AG04449 (cell line): Measurements from ENCODE around the gene NSFL1C.

Experiments used
- CTCF ChIA-PET: fragments of 350-600 bp; formaldehyde crosslinking; extraction: SDS; loops from one replicate; lab custom pipeline; 2021; ENCODE audit warnings: antibody characterized with exemption; lab: Yijun Ruan, JAX
- POLR2A ChIA-PET: fragments of 400-600, 350-600 bp; formaldehyde crosslinking; extraction: SDS; loops from one replicate; lab custom pipeline; 2020; ENCODE audit warnings: antibody characterized with exemption, inconsistent platforms; lab: Yijun Ruan, JAX
- DNase-seq: peaks from one replicate; pipeline ENCODE4 v3.0.0-alpha.2; 2010; ENCODE audit warnings: low read depth, low spot score
- H3K4me3 ChIP-seq: 2 replicates; pipeline ENCODE4 v1.5.1; 2011; ENCODE audit warnings: low read depth, mild to moderate bottlenecking, control low read depth, low read length
- TF ChIP-seq, protein P1 (sequence below): IDR thresholded peaks from one replicate; pipeline ENCODE4 v1.5.1; 2011; ENCODE audit warnings: mild to moderate bottlenecking, moderate library complexity, low read length, control low read depth, inconsistent platforms; ENCODE audit not compliant: insufficient read depth; ENCODE audit errors: missing control alignments

Gene NSFL1C

GRCh38 chr20:1446536-1446935 lies 20.1 kb downstream of the NSFL1C start:
- CTCF ChIA-PET: interaction anchor here (2.1 to 12.2 kb wide), 4 partner anchors 9 to 57 kb away, joined by 8 to 178 read pairs (median 18); partner anchors contain the start of gene NSFL1C

GRCh38 chr20:1443085-1443484 lies 23.6 kb downstream of the NSFL1C start:
- TF ChIP-seq, protein P1, sequence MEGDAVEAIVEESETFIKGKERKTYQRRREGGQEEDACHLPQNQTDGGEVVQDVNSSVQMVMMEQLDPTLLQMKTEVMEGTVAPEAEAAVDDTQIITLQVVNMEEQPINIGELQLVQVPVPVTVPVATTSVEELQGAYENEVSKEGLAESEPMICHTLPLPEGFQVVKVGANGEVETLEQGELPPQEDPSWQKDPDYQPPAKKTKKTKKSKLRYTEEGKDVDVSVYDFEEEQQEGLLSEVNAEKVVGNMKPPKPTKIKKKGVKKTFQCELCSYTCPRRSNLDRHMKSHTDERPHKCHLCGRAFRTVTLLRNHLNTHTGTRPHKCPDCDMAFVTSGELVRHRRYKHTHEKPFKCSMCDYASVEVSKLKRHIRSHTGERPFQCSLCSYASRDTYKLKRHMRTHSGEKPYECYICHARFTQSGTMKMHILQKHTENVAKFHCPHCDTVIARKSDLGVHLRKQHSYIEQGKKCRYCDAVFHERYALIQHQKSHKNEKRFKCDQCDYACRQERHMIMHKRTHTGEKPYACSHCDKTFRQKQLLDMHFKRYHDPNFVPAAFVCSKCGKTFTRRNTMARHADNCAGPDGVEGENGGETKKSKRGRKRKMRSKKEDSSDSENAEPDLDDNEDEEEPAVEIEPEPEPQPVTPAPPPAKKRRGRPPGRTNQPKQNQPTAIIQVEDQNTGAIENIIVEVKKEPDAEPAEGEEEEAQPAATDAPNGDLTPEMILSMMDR: no peak
- no peak for DNase-seq
- ChIA-PET POLR2A (no interaction called here), CTCF (interaction anchor here (0.6 to 1.7 kb wide), 4 partner anchors 12 to 139 kb away, joined by 3 to 6 read pairs (median 4); no protein-coding TSS in a partner anchor)
- no peak overlapping the region for H3K4me3 ChIP-seq

More at GRCh38 chr20:1446536-1446935, 20.1 kb downstream of the NSFL1C start:
- no peak for DNase-seq
- TF ChIP-seq, protein P1: no peak
- POLR2A ChIA-PET: no interaction called here
- H3K4me3 ChIP-seq: no peak overlapping the region

DNA sequence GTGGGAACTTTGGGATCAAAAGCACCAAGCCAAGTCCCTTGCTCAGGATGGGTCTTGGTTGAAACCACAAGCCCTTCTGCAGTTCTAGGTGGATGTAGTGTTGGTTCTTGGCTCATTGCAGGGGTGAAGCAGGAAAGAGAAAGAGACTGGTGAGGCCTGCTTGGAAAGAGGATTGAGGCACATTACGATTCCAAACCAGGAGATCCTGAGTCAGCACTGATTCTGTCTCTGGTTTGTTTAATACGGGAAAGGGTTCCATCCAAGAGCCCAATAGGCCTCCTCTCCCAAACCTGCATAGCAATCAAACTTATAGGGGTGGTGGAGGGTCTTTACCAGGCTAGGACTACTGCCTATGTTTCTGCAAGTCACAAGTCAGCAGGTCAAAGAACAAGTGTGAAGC lies 24.3 kb downstream of the NSFL1C start:
- TF ChIP-seq, protein P1: no peak
- POLR2A ChIA-PET: no interaction called here
- no peak overlapping the region for H3K4me3 ChIP-seq
- no peak for DNase-seq
- CTCF ChIA-PET: no interaction called here

DNA sequence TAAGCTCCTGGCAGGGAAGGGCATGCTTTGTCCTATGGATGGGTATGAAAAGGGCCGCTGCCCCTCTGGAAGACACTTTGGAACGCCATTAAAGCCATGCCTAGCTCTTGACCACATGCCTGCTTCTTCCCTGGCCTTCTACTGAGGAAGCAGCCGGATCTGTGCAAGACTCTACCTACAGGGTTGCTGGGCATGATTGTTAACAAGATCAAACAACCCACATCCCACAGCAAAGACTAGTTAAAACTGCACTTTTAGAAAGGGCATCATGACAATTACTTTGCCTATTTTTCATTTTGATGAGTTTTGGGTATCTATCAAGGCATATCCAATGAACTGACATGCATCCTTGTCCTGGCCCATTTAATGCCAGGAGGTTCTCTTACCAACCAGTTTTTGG lies 25.5 kb downstream of the NSFL1C start:
- TF ChIP-seq, protein P1: no peak
- DNase-seq: no peak
- ChIA-PET POLR2A (no interaction called here), CTCF (interaction anchor here (0.8 to 8.2 kb wide), 18 partner anchors 9 to 174 kb away, joined by 3 to 178 read pairs (median 5); partner anchors contain the start of gene NSFL1C)
- no peak overlapping the region for H3K4me3 ChIP-seq

DNA sequence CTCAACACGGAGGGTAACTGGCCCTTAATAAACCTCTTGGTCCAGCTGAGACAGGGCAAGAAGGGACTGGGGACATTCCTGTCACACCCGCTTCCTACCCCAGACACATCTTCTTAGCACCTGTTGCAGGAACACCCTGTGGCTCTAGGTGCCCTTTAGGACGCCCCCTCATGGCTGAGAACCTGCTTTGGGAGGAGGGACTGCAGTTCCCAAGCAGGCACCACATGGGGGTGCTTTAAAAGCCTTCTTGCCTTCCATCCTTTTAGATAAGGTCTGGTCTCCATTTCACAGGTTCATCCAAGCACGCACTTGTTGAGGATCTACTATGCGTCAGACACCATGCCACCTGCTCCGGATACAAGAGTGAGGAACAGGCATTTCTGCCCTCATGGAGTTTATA lies 26.6 kb downstream of the NSFL1C start:
- CTCF ChIA-PET: interaction anchor here (0.8 to 8.2 kb wide), 22 partner anchors 8 to 264 kb away, joined by 3 to 178 read pairs (median 5); partner anchors contain the start of gene NSFL1C
- H3K4me3 ChIP-seq: no peak overlapping the region
- no peak for DNase-seq
- POLR2A ChIA-PET: no interaction called here
- TF ChIP-seq, protein P1: peak; percentile 77

GRCh38 chr20:1438361-1438760 lies 28.3 kb downstream of the NSFL1C start:
- CTCF ChIA-PET: interaction anchor here (0.6 to 8.2 kb wide), 27 partner anchors 9 to 229 kb away, joined by 3 to 178 read pairs (median 6); partner anchors contain the start of gene NSFL1C
- TF ChIP-seq, protein P1: no peak
- H3K4me3 ChIP-seq: no peak overlapping the region
- POLR2A ChIA-PET: interaction anchor here (0.6 kb wide), 1 partner anchor 69 kb away, joined by 3 read pairs; no protein-coding TSS in a partner anchor
- no peak for DNase-seq
